A673 (cell line): ENCODE data around the gene EPN1.

Experiments
- CTCF ChIP-seq: fragments of 300-800, 200-600 bp; sonication (generic); conservative IDR thresholded peaks from 2 replicates; pipeline ENCODE4 v1.5.1; 2017; ENCODE audit warnings: low read depth, mild to moderate bottlenecking, antibody characterized with exemption, low read length, moderate library complexity, mixed read lengths
- EZH2 ChIP-seq: fragments of 200-600 bp; sonication (generic); IDR thresholded peaks from 2 replicates; pipeline ENCODE4 v1.6.1; 2017; ENCODE audit warnings: borderline replicate concordance, low read depth, mild to moderate bottlenecking, mixed read lengths, antibody characterized with exemption, low read length; ENCODE audit not compliant: poor library complexity, severe bottlenecking

- TF ChIP-seq CTCF (no peak), EZH2 (no peak)
Measured at GRCh38 chr19:55676889-55677505, 2.0 kb downstream of the EPN1 start.
